Tibial artery (tissue), 4 donors: ENCODE measurements around the gene PGGHG.
"Not testable (repeated sequence)": the region's sequence is repeated elsewhere in the genome, so short reads cannot be mapped to it uniquely, and the experiment has no call there.

Experiments
- DNase-seq, 2 donors: peaks; one replicate each; pipeline ENCODE4 v3.0.0-alpha.2; 2019
- H3K27ac ChIP-seq, 2 donors: fragments of 200-600 bp; sonication (generic) in 1 of 2; 1 replicate in 1 of 2; 2 replicates in 1 of 2; pipeline ENCODE4 v1.5.1; 2018 to 2019; ENCODE audit warnings: mild to moderate bottlenecking in 1 of 2
- H3K27me3 ChIP-seq, 2 donors: fragments of 200-600 bp; sonication (generic) in 1 of 2; one replicate each; pipeline versions ENCODE4 v1.5.1 to v1.6.0; 2016 to 2019
- H3K36me3 ChIP-seq, 3 donors: fragments of 200-600 bp; sonication (generic) in 2 of 3; one replicate each; pipeline ENCODE4 v1.5.1; 2016 to 2019; ENCODE audit warnings: mild to moderate bottlenecking in 2 of 3
- H3K4me1 ChIP-seq, 4 donors: fragments of 200-600 bp; sonication (generic) in 2 of 4; 1 replicate in 3 of 4; 2 replicates in 1 of 4; pipeline ENCODE4 v1.5.1; 2016 to 2019
- H3K4me3 ChIP-seq, 2 donors: fragments of 200-600 bp; sonication (generic) in 1 of 2; 1 replicate in 1 of 2; 2 replicates in 1 of 2; pipeline ENCODE4 v1.5.1; 2018 to 2019; ENCODE audit warnings: mild to moderate bottlenecking in 2 of 2
- H3K9me3 ChIP-seq, 3 donors: fragments of 200-600 bp; sonication (generic) in 1 of 3; one replicate each; pipeline ENCODE4 v1.5.1; 2016 to 2019
- CTCF ChIP-seq, 2 experiments: fragments of 200-600 bp in 1 of 2; fragments of 450-650 bp in 1 of 2; IDR thresholded peaks; one replicate each; pipeline ENCODE4 v1.5.1; 2017 to 2019; ENCODE audit warnings: antibody characterized with exemption in 2 of 2, mild to moderate bottlenecking in 1 of 2, moderate library complexity in 1 of 2
- intact Hi-C: fragments of 100-400 bp; cut with DNase I; formaldehyde crosslinking; loops from one replicate; pipeline ENCODE4 v1.15.0; 2023; ENCODE audit warnings: low total_unique reads

The PGGHG gene

GRCh38 chr11:259413-259812, 29.5 kb upstream of the PGGHG start:
- Histone ChIP-seq H3K36me3 (no peaks in the 10 kb centered on the region), H3K4me1 (no peaks in the 10 kb centered on the region), H3K27me3 (peaks cover 0 to 14% of the 10 kb centered on the region in 2 donors), H3K27ac (no peak overlapping the region), H3K9me3 (no peaks in the 10 kb centered on the region), H3K4me3 (no peak overlapping the region)
- intact Hi-C loops: loop anchor here (10.0 kb wide), 1 partner anchor 45 kb away; the partner anchor contains the start of gene IFITM2
- no peak for DNase-seq
- TF ChIP-seq CTCF (IDR thresholded peaks at IDR 0.05): no peak

DNA sequence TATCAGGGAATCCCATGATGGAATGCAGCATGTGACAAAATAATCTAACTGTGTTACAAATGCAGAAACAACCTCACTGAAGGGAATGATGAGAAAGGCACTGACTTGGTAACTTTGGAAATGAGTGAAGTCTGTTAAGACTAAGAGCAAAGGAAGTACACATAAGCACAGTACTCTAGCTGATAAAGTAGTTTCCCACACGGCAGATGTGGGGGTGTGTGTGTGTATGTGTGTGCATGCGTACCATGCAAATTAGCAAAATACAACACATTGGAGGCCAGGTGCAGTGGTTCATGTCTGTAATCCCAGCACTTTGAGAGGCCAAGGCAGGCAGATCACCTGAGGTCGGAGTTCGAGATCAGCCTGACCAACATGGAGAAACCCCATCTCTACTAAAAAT, 27.3 kb upstream of the PGGHG start:
- H3K36me3 ChIP-seq: no peaks in the 10 kb centered on the region
- no peak overlapping the region for H3K4me3 ChIP-seq
- no peaks in the 10 kb centered on the region for H3K4me1 ChIP-seq
- H3K9me3 ChIP-seq: peaks cover 0 to 8% (median 0%) of the 10 kb centered on the region in 3 donors
- no peak for TF ChIP-seq CTCF (IDR thresholded peaks at IDR 0.05)
- H3K27ac ChIP-seq: no peak overlapping the region
- peaks cover 0 to 14% of the 10 kb centered on the region in 2 donors for H3K27me3 ChIP-seq
- intact Hi-C loops: no loop called here
- DNase-seq: no peak

DNA sequence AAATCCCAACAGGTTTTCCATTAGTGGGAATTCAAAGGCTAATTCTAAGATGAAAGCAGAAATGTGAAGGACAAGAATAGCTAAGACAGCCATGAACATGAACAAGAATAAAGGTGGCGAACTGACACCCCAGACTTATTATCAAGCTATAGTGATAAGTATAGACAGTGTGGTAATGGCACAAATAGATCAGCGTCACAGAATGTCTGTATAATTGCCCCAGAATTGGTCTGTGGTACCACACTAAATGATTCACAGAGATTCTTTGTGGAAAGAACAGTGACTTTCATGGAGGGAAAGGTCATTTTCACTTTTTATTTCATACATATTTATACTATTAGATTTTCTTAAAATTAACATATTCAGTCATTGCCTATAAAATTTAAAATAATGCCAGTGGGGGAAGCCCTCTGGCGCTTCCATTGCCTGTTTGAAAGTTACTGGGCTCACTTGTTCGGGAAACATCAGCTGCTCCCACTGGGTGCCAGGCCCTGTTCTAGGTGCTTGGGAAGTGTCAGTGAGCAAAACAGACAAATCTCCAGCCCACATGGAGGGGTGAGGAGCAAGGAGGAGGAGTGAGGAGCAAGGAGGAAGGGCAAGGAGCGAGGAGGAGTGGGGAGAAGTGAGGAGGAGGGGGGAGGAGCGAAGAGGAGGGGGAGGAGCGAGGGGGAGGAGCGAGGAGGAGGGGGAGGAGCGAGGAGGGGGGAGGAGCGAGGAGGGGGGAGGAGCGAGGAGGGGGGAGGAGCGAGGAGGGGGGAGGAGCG, 22.1 kb upstream of the PGGHG start:
- peak; percentile 42 to 66 for DNase-seq
- Histone ChIP-seq H3K9me3 (peaks cover 0 to 8% (median 0%) of the 10 kb centered on the region in 3 donors), H3K36me3 (no peaks in the 10 kb centered on the region), H3K27me3 (peaks cover 0 to 26% of the 10 kb centered on the region in 2 donors), H3K4me1 (no peaks in the 10 kb centered on the region), H3K27ac (no peak overlapping the region), H3K4me3 (no peak overlapping the region)
- intact Hi-C loops: no loop called here
- TF ChIP-seq CTCF (IDR thresholded peaks at IDR 0.05): no peak

DNA sequence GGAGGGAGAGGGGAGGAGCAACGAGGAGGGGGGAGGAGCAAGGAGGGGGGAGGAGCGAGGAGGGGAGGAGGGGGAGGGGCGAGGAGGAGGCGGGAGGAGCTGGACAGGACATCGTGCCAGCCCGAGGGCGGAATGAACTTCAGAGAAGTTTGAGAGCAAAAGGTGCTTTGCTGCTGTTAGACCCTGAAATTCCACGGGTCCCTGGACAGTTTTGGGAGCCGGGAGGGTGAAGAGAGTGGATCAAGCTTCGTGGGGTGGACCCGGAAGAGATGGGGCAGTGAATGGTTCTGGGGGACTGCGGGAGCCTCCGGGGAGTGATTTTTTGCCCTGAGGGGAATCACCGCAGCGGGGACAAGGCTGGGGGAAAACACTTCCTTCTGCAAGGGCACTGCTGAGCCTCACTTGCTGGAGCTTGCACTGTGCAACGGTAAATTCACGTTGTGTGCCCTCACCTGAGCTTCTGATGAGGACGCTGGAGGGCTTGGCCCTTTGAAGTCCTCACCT, 21.4 kb upstream of the PGGHG start:
- peak overlapping the region in 1 of 2 donors; percentile 21 for H3K27ac ChIP-seq
- TF ChIP-seq CTCF (IDR thresholded peaks at IDR 0.05): no peak
- H3K4me3 ChIP-seq: peak overlapping the region; percentile 23 to 40
- intact Hi-C loops: no loop called here
- H3K9me3 ChIP-seq: peaks cover 0 to 8% (median 0%) of the 10 kb centered on the region in 3 donors
- no peaks in the 10 kb centered on the region for H3K36me3 ChIP-seq
- H3K27me3 ChIP-seq: peaks cover 0 to 33% of the 10 kb centered on the region in 2 donors
- no peaks in the 10 kb centered on the region for H3K4me1 ChIP-seq
- peak; percentile 36 to 74 for DNase-seq

DNA sequence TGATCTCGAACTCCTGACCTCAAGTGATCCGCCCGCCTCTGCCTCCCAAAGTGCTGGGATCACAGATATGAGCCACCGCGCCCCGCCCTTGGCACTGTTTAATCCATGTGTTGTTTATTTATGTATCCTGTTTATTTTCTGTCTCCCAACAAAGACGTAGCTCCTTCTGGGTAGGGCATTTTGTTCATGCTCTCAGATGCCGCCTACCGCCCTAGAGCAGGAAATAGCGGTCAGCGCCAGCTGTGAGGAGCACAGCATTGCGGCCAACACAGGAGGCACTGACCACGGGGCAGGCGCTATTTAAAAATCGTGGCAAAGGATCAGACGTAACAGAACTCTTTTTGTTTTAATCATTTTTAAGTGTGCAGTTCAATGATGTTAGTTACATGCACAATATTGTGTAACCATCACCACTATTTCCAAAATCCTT, 20.2 kb upstream of the PGGHG start:
- Histone ChIP-seq H3K27me3 (peaks cover 0 to 38% of the 10 kb centered on the region in 2 donors), H3K4me3 (peak overlapping the region in 1 of 2 donors; percentile 23), H3K27ac (peak overlapping the region in 1 of 2 donors; percentile 21)
- intact Hi-C loops, H3K4me1 ChIP-seq, H3K9me3 ChIP-seq, H3K36me3 ChIP-seq: not testable (repeated sequence)
- peak; percentile 52 to 75 for DNase-seq

DNA sequence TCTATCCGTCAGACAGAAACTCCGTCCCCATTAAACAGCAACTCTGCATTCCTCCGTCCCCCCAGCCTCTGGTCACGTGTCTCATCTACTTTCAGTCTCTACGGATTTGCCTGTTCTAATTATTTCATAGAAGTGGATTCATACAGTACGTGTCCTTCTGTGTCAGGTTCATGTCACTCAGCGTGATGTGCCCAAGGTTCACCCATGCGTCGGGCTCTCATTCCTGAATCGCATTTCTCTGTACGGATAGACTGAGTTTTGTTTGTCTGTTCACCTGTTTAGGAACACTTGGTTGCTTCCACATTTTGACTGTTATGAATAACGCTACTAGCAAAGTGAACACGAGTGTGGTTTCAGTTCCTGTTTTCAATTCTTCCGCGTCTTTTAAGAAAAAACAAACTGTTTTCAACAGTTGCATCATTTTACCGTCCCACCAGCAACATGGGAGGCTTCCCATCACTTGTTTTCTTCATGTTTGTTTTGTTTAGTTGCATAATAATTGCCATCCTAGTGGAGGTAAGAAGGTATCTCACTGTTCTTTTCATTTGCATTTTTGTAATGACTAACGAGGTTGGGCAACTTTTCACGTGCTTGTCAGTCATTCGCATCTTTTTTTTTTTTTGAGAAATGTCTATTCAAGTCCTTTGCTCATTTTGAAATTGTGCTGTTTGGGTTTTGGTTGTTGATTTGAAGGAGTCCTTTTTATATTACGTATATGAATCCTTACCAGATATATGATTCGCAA, 19.6 kb upstream of the PGGHG start:
- Histone ChIP-seq H3K9me3 (peaks cover 0 to 8% (median 0%) of the 10 kb centered on the region in 3 donors), H3K27me3 (peaks cover 0 to 38% of the 10 kb centered on the region in 2 donors), H3K27ac (no peak overlapping the region), H3K36me3 (no peaks in the 10 kb centered on the region), H3K4me3 (no peak overlapping the region), H3K4me1 (no peaks in the 10 kb centered on the region)
- TF ChIP-seq CTCF (IDR thresholded peaks at IDR 0.05): no peak
- intact Hi-C loops: no loop called here
- peak in 1 of 2 donors; percentile 60 for DNase-seq
